D341Med (cell line): ENCODE data around the gene OTOP1.
A peak's percentile ranks its signal among the peaks of the same experiment; 100 is the strongest.
"Not testable (repeated sequence)": the region's sequence is repeated elsewhere in the genome, so short reads cannot be mapped to it uniquely, and the experiment has no call there.

Source experiments
- DNase-seq: peaks from one replicate; pipeline ENCODE4 v3.0.0; 2012; ENCODE audit warnings: low spot score

Gene OTOP1

GRCh38 chr4:4227510-4228355 lies 1.0 kb upstream of the OTOP1 start:
- DNase-seq: peak; percentile 49

GRCh38 chr4:4225915-4226605 lies 669 bp downstream of the OTOP1 start:
- peak; percentile 58 for DNase-seq

- DNase-seq: no peak
These were observed 9.6 kb downstream of the OTOP1 start for GRCh38 chr4:4217113-4217512.

- no peak for DNase-seq
These were observed 10.1 kb downstream of the OTOP1 start for GRCh38 chr4:4216648-4217047.

- not testable (repeated sequence) for DNase-seq
These were observed 13.1 kb downstream of the OTOP1 start for GRCh38 chr4:4213674-4214073.

GRCh38 chr4:4206204-4206603 lies 20.5 kb downstream of the OTOP1 start:
- DNase-seq: no peak

GRCh38 chr4:4204401-4204745 lies 22.4 kb downstream of the OTOP1 start:
- no peak for DNase-seq

- no peak for DNase-seq
These were observed 22.9 kb downstream of the OTOP1 start for GRCh38 chr4:4203688-4204400.

GRCh38 chr4:4202510-4202909 lies 24.2 kb downstream of the OTOP1 start:
- no peak for DNase-seq

- DNase-seq: no peak
These were observed 26.1 kb downstream of the OTOP1 start for GRCh38 chr4:4200624-4201023.

- no peak for DNase-seq
These were observed 31.4 kb downstream of the OTOP1 start for GRCh38 chr4:4195354-4195753.

- DNase-seq: not testable (repeated sequence)
These were observed 38.2 kb downstream of the OTOP1 start for GRCh38 chr4:4188557-4188956.

- no peak for DNase-seq
These were observed 41.2 kb downstream of the OTOP1 start for GRCh38 chr4:4185528-4185927.

- DNase-seq: peak; percentile 54
These were observed 43.7 kb downstream of the OTOP1 start for GRCh38 chr4:4182835-4183568.

GRCh38 chr4:4170596-4171150 lies 56.1 kb downstream of the OTOP1 start:
- DNase-seq: no peak

GRCh38 chr4:4167981-4168780 lies 58.5 kb downstream of the OTOP1 start:
- DNase-seq: not testable (repeated sequence)

- DNase-seq: not testable (repeated sequence)
These were observed 59.7 kb downstream of the OTOP1 start for GRCh38 chr4:4166986-4167385.

GRCh38 chr4:4165701-4166392 lies 60.9 kb downstream of the OTOP1 start:
- not testable (repeated sequence) for DNase-seq

GRCh38 chr4:4164532-4165173 lies 62.1 kb downstream of the OTOP1 start:
- not testable (repeated sequence) for DNase-seq

- not testable (repeated sequence) for DNase-seq
These were observed 64.5 kb downstream of the OTOP1 start for GRCh38 chr4:4162186-4162585.
